GM23338 (cell line): ENCODE measurements around the gene POLG2. TPM values are rescaled to one million over a fixed set of nuclear protein-coding genes. Genes with fewer than 3 reads are reported as not detected.

ENCODE experiments used
- ATAC-seq: fragments of 200-7000 bp; cut with Tn5 transposase; 3 replicates; pipeline ENCODE4 v1.9.1; 2020
- DNase-seq: peaks from one replicate; pipeline ENCODE4 v3.0.0-alpha.2; 2015; ENCODE audit warnings: low spot score
- H2AFZ ChIP-seq: fragments of 200-600 bp; sonication (generic); 2 replicates; pipeline ENCODE4 v1.8.0; 2016; ENCODE audit warnings: antibody characterized with exemption, mild to moderate bottlenecking, moderate library complexity
- H3F3A ChIP-seq: fragments of 200-600 bp; sonication (generic); replicated peaks from 2 replicates; pipeline ENCODE4 v1.8.0; 2017; ENCODE audit warnings: antibody characterized with exemption, mixed run types, low read depth
- H3K27ac ChIP-seq: fragments of 200-600 bp; sonication (generic); 2 replicates; pipeline ENCODE4 v1.6.1; 2016; ENCODE audit warnings: low read depth
- H3K27me3 ChIP-seq: fragments of 200-600 bp; sonication (generic); 2 replicates; pipeline ENCODE4 v1.8.0; 2016; ENCODE audit warnings: mild to moderate bottlenecking, mixed run types, moderate library complexity; ENCODE audit not compliant: insufficient read depth
- H3K36me3 ChIP-seq: fragments of 200-600 bp; sonication (generic); 2 replicates; pipeline ENCODE4 v1.8.0; 2016; ENCODE audit warnings: mild to moderate bottlenecking; ENCODE audit not compliant: insufficient read depth
- H3K4me1 ChIP-seq: fragments of 200-600 bp; sonication (generic); 2 replicates; pipeline ENCODE4 v1.8.0; 2016; ENCODE audit warnings: mild to moderate bottlenecking, moderate library complexity; ENCODE audit not compliant: insufficient read depth
- H3K4me2 ChIP-seq: fragments of 200-600 bp; sonication (generic); 2 replicates; pipeline ENCODE4 v1.7.1; 2017; ENCODE audit warnings: mixed run types
- H3K4me3 ChIP-seq: fragments of 200-600 bp; sonication (generic); 2 replicates; pipeline ENCODE4 v1.6.1; 2016; ENCODE audit warnings: mixed run types
- H3K79me2 ChIP-seq: fragments of 200-600 bp; sonication (generic); replicated peaks from 2 replicates; pipeline ENCODE4 v1.8.0; 2017; ENCODE audit warnings: mild to moderate bottlenecking; ENCODE audit not compliant: insufficient read depth
- H3K9me2 ChIP-seq: fragments of 200-600 bp; sonication (generic); 2 replicates; pipeline ENCODE4 v1.8.0; 2017; ENCODE audit not compliant: insufficient read depth
- H4K20me1 ChIP-seq: fragments of 200-600 bp; sonication (generic); replicated peaks from 2 replicates; pipeline ENCODE4 v1.8.0; 2017; ENCODE audit warnings: mild to moderate bottlenecking; ENCODE audit not compliant: insufficient read depth
- H3K27ac Mint-ChIP-seq: 2 replicates; pipeline ENCODE4 v1.8.0; 2020; ENCODE audit warnings: inconsistent platforms, mild to moderate bottlenecking, moderate library complexity, mixed read lengths
- H3K27me3 Mint-ChIP-seq: 3 replicates; pipeline ENCODE4 v1.8.0; 2022; ENCODE audit warnings: low read depth, mild to moderate bottlenecking, moderate library complexity, mixed read lengths, inconsistent platforms; ENCODE audit not compliant: insufficient read depth, poor library complexity
- H3K36me3 Mint-ChIP-seq: 3 replicates; pipeline ENCODE4 v1.8.0; 2021; ENCODE audit warnings: low read depth, mild to moderate bottlenecking, inconsistent platforms, moderate library complexity, mixed read lengths
- H3K4me1 Mint-ChIP-seq: 3 replicates; pipeline ENCODE4 v1.8.0; 2020; ENCODE audit warnings: mild to moderate bottlenecking, inconsistent platforms, mixed read lengths
- H3K4me3 Mint-ChIP-seq: 3 replicates; pipeline ENCODE4 v1.8.0; 2021; ENCODE audit warnings: moderate library complexity, mild to moderate bottlenecking, inconsistent platforms, mixed read lengths
- H3K9me3 Mint-ChIP-seq: 3 replicates; pipeline ENCODE4 v1.8.0; 2020; ENCODE audit warnings: moderate library complexity, mild to moderate bottlenecking, inconsistent platforms, mixed read lengths
- CREB1 ChIP-seq: fragments of 250-450 bp; sonication (Bioruptor Pico); IDR thresholded peaks from 2 replicates; pipeline ENCODE4 v1.5.0; 2020; ENCODE audit warnings: low read depth, mild to moderate bottlenecking, moderate library complexity
- ETS1 ChIP-seq: IDR thresholded peaks from 2 replicates; pipeline ENCODE4 v1.6.1; 2016; ENCODE audit warnings: antibody characterized with exemption
- EZH2 ChIP-seq: fragments of 200-600 bp; sonication (generic); IDR thresholded peaks from one replicate; pipeline ENCODE4 v1.8.0; 2017; ENCODE audit warnings: antibody characterized with exemption, mild to moderate bottlenecking, low read depth; ENCODE audit not compliant: unreplicated experiment
- EZH2phosphoT487 ChIP-seq: fragments of 200-600 bp; sonication (generic); IDR thresholded peaks from one replicate; pipeline ENCODE4 v1.8.1; 2018; ENCODE audit warnings: antibody characterized with exemption; ENCODE audit not compliant: unreplicated experiment
- JUNB ChIP-seq: IDR thresholded peaks from one replicate; pipeline ENCODE4 v1.6.1; 2016; ENCODE audit warnings: antibody characterized with exemption; ENCODE audit not compliant: unreplicated experiment
- NANOG ChIP-seq: IDR thresholded peaks from 2 replicates; pipeline ENCODE4 v1.6.1; 2016; ENCODE audit warnings: antibody characterized with exemption, borderline replicate concordance
- POLR2AphosphoS5 ChIP-seq: IDR thresholded peaks from 2 replicates; pipeline ENCODE4 v1.6.1; 2016; ENCODE audit warnings: antibody characterized with exemption, low read depth
- REST ChIP-seq: IDR thresholded peaks from one replicate; pipeline ENCODE4 v1.6.1; 2018; ENCODE audit warnings: antibody characterized with exemption; ENCODE audit not compliant: unreplicated experiment
- ZNF114 ChIP-seq: fragments of 250-450 bp; sonication (Bioruptor Pico); IDR thresholded peaks from 2 replicates; pipeline ENCODE4 v1.5.0; 2020; ENCODE audit warnings: mild to moderate bottlenecking, moderate library complexity
- ZNF331 ChIP-seq: fragments of 250-450 bp; sonication (Bioruptor Pico); IDR thresholded peaks from 2 replicates; pipeline ENCODE4 v1.5.0; 2020; ENCODE audit warnings: low read depth, mild to moderate bottlenecking, moderate library complexity
- polyA plus RNA-seq: library from polyadenylated mRNA; unstranded; fragments of >200 nt; fragmentation: Nextera tagmentation; extraction: Ambion mirVana; gene quantifications from 2 replicates; pipeline ENCODE4 v1.2.1, GENCODE V29; 2016
- total RNA-seq: library from RNA; depleted of rRNA; stranded (reverse); fragments of >200 nt; shearing (Covaris generic); gene quantifications from 2 replicates; pipeline ENCODE4 v1.2.3, GENCODE V29; 2014
- TF ChIP-seq, protein P1 (sequence below), 2 experiments: fragments of 200-600 bp in 1 of 2; sonication (generic) in 1 of 2; conservative IDR thresholded peaks; 2 replicates each; pipeline versions ENCODE4 v1.5.1 to v1.6.1; 2016 to 2017; ENCODE audit warnings: antibody characterized with exemption in 2 of 2, low read depth in 2 of 2, mild to moderate bottlenecking in 2 of 2, moderate library complexity in 1 of 2

POLG2 gene
- total and polyA plus RNA-seq, 2 experiments from 2014 or later: 20.2 to 28.0 TPM

DNA sequence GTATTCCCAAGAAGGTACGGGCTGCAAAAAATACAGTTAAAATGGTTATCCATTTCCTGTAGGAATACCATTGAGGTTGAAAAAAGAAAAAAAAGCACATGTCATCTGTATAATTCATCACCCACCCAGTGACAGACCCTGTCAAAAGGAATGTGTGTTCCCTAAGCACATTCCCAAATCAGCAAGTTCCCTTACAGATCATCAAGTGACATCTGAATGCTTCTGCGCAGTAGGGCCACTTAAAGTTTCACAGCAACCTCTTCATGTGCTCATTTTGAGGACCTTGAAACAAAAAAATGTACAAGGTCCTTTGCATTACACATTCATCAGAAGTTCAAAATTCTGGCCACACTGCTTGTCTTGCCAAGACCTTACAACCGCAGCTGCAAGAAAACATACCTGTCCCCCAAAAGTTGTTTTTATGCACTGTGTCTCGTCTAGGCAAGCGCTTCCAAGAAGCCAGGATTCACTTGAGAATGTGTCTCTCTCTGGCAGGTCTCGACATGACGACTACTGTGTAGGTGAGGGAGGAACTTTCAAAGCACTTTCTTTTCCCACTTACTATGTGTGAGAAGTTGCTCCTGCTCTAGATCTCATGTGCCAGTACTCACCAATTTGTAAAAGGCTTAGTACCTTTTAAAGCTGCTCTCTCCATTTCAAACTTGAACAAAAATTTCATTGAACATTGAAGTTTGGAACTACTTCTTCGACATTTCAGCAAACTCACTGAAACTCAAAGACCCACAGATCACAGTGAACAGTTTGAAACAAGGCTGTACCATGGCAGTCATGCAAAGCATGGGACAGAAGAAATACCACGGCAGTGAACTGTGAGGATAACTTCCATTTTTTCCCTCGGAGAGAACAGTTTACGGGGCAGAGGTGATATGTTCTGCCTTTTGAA is 4.3 kb upstream of the POLG2 start (continued):
- no peak for TF ChIP-seq ZNF114 (CRISPR knock-in tag)
- no peak for TF ChIP-seq ZNF331 (CRISPR knock-in tag)
- no peak for TF ChIP-seq ETS1
- no peak for TF ChIP-seq REST
- no peak for TF ChIP-seq NANOG
- no peak for TF ChIP-seq POLR2AphosphoS5
- TF ChIP-seq EZH2: no peak

DNA sequence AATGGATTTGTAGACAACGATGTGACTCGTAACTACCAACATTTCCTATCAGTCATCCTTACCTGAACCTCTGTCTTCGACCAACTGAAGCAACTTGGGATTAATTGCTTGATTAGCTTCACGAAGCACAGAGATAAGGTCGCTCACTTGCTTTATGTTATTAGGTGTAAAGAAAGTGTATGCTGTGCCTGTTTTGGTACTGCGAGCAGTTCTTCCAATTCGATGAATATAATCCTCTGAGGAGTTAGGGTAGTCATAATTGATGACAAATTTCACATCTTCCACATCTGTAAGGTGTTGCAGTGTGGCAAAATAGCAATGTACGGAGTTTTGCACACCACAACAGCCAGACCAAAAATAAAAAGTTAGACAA is 3.6 kb upstream of the POLG2 start:
- no peaks in the 10 kb centered on the region for H3K27me3 ChIP-seq
- no peak for ATAC-seq
- H4K20me1 ChIP-seq: peaks cover 56% of the 10 kb centered on the region
- peaks cover 63% of the 10 kb centered on the region for H3K4me1 Mint-ChIP-seq
- peaks cover 64% of the 10 kb centered on the region for H3K36me3 ChIP-seq
- no peak overlapping the region for H3K4me2 ChIP-seq
- H3K9me3 Mint-ChIP-seq: peaks cover 7% of the 10 kb centered on the region; the same call in 2 of the 3 replicates
- H3K27me3 Mint-ChIP-seq: peaks cover 31% of the 10 kb centered on the region
- H3K27ac ChIP-seq: peak overlapping the region; percentile 12; the same call in 1 of the 2 replicates
- H3K4me1 ChIP-seq: peaks cover 9% of the 10 kb centered on the region
- no peaks in the 10 kb centered on the region for H3K9me2 ChIP-seq
- H3K4me3 ChIP-seq: no peak overlapping the region
- H2AFZ ChIP-seq: no peak overlapping the region
- peaks cover 68% of the 10 kb centered on the region for H3F3A ChIP-seq
- H3K4me3 Mint-ChIP-seq: peak overlapping the region; percentile 49; the same call in 2 of the 3 replicates
- peaks cover 73% of the 10 kb centered on the region for H3K79me2 ChIP-seq
- H3K36me3 Mint-ChIP-seq: peaks cover 86% of the 10 kb centered on the region
- peak overlapping the region; percentile 56; the same call in 1 of the 2 replicates for H3K27ac Mint-ChIP-seq
- no peak for DNase-seq
- TF ChIP-seq ZNF331 (CRISPR knock-in tag) (no peak), EZH2 (no peak), NANOG (no peak), CREB1 (CRISPR knock-in tag) (no peak), EZH2phosphoT487 (no peak), ETS1 (no peak), ZNF114 (CRISPR knock-in tag) (no peak), JUNB (no peak)
- TF ChIP-seq, protein P1, sequence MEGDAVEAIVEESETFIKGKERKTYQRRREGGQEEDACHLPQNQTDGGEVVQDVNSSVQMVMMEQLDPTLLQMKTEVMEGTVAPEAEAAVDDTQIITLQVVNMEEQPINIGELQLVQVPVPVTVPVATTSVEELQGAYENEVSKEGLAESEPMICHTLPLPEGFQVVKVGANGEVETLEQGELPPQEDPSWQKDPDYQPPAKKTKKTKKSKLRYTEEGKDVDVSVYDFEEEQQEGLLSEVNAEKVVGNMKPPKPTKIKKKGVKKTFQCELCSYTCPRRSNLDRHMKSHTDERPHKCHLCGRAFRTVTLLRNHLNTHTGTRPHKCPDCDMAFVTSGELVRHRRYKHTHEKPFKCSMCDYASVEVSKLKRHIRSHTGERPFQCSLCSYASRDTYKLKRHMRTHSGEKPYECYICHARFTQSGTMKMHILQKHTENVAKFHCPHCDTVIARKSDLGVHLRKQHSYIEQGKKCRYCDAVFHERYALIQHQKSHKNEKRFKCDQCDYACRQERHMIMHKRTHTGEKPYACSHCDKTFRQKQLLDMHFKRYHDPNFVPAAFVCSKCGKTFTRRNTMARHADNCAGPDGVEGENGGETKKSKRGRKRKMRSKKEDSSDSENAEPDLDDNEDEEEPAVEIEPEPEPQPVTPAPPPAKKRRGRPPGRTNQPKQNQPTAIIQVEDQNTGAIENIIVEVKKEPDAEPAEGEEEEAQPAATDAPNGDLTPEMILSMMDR (conservative IDR thresholded peaks at IDR 0.05; ENCODE audit: low read depth in 2 of 2): no peak
